Erythroblast (primary cell): ENCODE data around the gene ZMPSTE24.

Source experiments
- GATA1 ChIP-seq: IDR thresholded peaks from 2 replicates; pipeline ENCODE4 v1.6.1; 2011; ENCODE audit warnings: low read depth, mild to moderate bottlenecking, control low read depth, low read length, moderate library complexity
- POLR2A ChIP-seq: IDR thresholded peaks from 2 replicates; pipeline ENCODE4 v1.6.1; 2011; ENCODE audit warnings: mild to moderate bottlenecking, low read length

- no peak for TF ChIP-seq POLR2A
- TF ChIP-seq GATA1, result no peak
Observed at GRCh38 chr1:40255231-40255630, 2.8 kb upstream of the ZMPSTE24 start.
